Skeletal muscle satellite cell (primary cell): ENCODE results near the gene ANO3.

Experiments
- H3K27me3 ChIP-seq: 2 replicates; pipeline ENCODE4 v1.7.0; 2013; ENCODE audit warnings: low read length; ENCODE audit not compliant: control insufficient read depth, insufficient read depth
- H3K36me3 ChIP-seq: 2 replicates; pipeline ENCODE4 v1.7.0; 2013; ENCODE audit warnings: mild to moderate bottlenecking, control low read depth, low read length; ENCODE audit not compliant: insufficient read depth
- H3K4me1 ChIP-seq: 2 replicates; pipeline ENCODE4 v1.7.0; 2013; ENCODE audit warnings: low read length; ENCODE audit not compliant: control insufficient read depth, insufficient read depth
- H3K4me2 ChIP-seq: 2 replicates; pipeline ENCODE4 v1.7.0; 2013; ENCODE audit warnings: mild to moderate bottlenecking, low read length
- H3K4me3 ChIP-seq: 2 replicates; pipeline ENCODE4 v1.7.0; 2013; ENCODE audit warnings: low read length
- H3K9ac ChIP-seq: 2 replicates; pipeline ENCODE4 v1.7.0; 2013; ENCODE audit warnings: mild to moderate bottlenecking, low read depth, low read length, moderate library complexity
- H3K9me3 ChIP-seq: replicated peaks from 2 replicates; pipeline ENCODE4 v1.7.0; 2013; ENCODE audit warnings: mild to moderate bottlenecking, control low read depth, low read length

ANO3 gene

DNA sequence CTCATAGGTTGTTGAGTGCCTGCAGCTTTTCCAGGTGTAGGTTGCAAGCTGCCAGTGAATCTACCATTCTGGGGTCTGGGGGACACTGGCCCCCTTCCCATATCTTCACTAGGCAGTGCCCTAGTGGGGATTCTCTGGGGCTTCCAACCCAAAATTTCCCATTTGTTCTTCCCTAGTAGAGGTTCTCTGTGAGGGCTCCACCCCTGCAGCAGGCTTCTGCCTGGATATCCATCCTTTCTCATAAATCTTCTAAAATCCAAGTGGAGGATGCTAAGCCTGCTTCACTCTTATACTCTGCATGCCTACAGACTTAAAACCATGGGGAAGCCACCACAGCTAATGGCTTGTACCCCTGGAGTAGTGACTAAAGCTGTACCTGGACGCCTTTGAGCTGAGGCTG, 33.4 kb downstream of the ANO3 start:
- Histone ChIP-seq H3K4me3 (no peak overlapping the region), H3K36me3 (no peaks in the 10 kb centered on the region), H3K4me1 (no peaks in the 10 kb centered on the region), H3K4me2 (no peak overlapping the region), H3K9ac (no peak overlapping the region), H3K9me3 (no peaks in the 10 kb centered on the region), H3K27me3 (no peaks in the 10 kb centered on the region)

DNA sequence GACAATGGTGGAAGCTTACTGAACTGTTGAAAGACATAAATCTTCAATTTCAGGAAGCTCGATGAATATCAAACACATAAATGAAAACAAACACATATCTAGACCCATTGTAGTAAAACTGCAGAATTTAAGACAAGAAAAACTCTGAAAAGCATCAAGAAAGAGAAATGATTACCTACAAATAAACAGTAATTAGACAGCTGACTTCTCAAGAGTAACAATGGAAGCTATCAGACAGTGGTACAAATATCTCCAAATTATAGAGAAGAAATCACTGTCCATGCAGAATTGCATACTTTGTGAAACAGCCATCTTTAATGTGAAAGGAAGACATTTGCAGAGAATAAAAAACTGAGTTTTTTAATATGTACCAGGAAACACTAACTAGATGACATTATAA, 45.7 kb downstream of the ANO3 start:
- Histone ChIP-seq H3K27me3 (no peaks in the 10 kb centered on the region), H3K9ac (no peak overlapping the region), H3K4me3 (no peak overlapping the region), H3K4me2 (no peak overlapping the region), H3K36me3 (no peaks in the 10 kb centered on the region), H3K9me3 (no peaks in the 10 kb centered on the region), H3K4me1 (no peaks in the 10 kb centered on the region)

GRCh38 chr11:26399336-26399735, 67.4 kb downstream of the ANO3 start:
- no peaks in the 10 kb centered on the region for H3K9me3 ChIP-seq

GRCh38 chr11:26410706-26411366, 78.9 kb downstream of the ANO3 start:
- H3K27me3 ChIP-seq = no peaks in the 10 kb centered on the region
- H3K36me3 ChIP-seq = no peaks in the 10 kb centered on the region
- no peak overlapping the region for H3K4me3 ChIP-seq
- H3K4me1 ChIP-seq = no peaks in the 10 kb centered on the region
- no peaks in the 10 kb centered on the region for H3K9me3 ChIP-seq
- H3K4me2 ChIP-seq = no peak overlapping the region
- no peak overlapping the region for H3K9ac ChIP-seq

More at GRCh38 chr11:26399336-26399735, 67.4 kb downstream of the ANO3 start:
- H3K4me3 ChIP-seq = no peak overlapping the region
- H3K27me3 ChIP-seq = no peaks in the 10 kb centered on the region
- H3K4me1 ChIP-seq = no peaks in the 10 kb centered on the region
- H3K4me2 ChIP-seq = no peak overlapping the region
- no peaks in the 10 kb centered on the region for H3K36me3 ChIP-seq
- no peak overlapping the region for H3K9ac ChIP-seq

DNA sequence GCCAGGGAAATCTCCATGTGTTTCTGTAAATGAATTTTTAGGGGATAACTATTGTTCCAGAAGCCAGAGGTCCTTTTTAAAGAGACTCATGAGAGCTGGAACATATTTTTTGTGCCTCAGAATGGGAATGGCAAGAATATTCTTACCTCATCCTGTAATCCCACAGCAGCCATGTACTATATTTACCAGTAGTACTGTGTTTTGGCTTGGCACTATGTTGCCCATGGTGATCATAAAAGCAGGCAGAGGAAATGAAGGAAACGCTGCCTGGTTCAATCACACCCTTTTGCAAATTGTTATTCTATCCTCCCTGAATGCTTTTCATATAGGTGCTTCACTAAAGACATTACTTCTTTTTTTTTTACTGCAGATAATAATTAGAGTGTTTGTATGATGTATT, 81.0 kb downstream of the ANO3 start:
- H3K9me3 ChIP-seq = no peaks in the 10 kb centered on the region
- no peak overlapping the region for H3K9ac ChIP-seq
- H3K4me3 ChIP-seq = no peak overlapping the region

GRCh38 chr11:26418386-26418912, 86.5 kb downstream of the ANO3 start:
- Histone ChIP-seq H3K9ac (no peak overlapping the region), H3K36me3 (no peaks in the 10 kb centered on the region), H3K27me3 (no peaks in the 10 kb centered on the region), H3K4me2 (no peak overlapping the region), H3K4me1 (no peaks in the 10 kb centered on the region), H3K9me3 (no peaks in the 10 kb centered on the region), H3K4me3 (no peak overlapping the region)

More for the DNA sequence above, 81.0 kb downstream of the ANO3 start:
- Histone ChIP-seq H3K4me1 (no peaks in the 10 kb centered on the region), H3K27me3 (no peaks in the 10 kb centered on the region), H3K36me3 (no peaks in the 10 kb centered on the region), H3K4me2 (no peak overlapping the region)

DNA sequence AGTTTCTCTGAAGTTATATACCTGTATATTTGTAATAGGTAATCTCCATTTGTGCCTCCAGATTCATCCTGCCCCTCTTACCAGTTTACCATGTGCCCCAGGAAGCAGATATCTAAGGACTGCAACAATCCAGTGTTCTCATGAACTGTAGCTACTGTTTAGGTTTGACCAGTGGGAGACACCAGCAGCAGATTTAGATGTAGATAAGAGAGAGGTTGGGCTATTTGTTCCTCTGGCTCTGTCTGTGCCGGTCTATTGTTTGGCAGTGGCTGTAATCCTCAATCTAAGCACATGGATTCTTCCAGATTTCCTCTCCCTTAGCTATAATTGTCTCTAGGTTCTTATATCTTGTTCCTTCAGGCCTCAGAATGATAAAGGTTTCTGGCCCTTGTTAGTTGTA, 88.4 kb downstream of the ANO3 start:
- H3K27me3 ChIP-seq = no peaks in the 10 kb centered on the region
- no peak overlapping the region for H3K4me3 ChIP-seq
- no peaks in the 10 kb centered on the region for H3K36me3 ChIP-seq
- no peak overlapping the region for H3K4me2 ChIP-seq
- H3K9ac ChIP-seq = no peak overlapping the region
- no peaks in the 10 kb centered on the region for H3K4me1 ChIP-seq
- no peaks in the 10 kb centered on the region for H3K9me3 ChIP-seq

DNA sequence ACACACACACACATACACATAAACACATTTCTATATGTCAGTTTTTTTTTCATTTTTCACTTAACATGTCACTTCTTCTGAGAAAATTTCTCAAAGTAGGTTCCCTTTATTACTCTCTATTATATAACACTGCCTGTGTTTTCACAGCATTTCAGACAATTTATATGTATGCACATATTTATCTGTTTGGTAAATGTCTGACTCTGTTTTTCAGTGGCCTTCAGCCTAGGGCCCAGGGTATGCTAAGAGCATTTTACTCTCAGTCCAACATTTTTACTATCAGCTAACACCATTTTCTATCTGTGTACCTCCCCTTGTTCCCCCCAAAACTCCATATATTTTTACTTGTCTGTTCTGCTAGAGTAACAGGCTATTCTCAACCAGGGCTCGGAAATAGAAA, 92.3 kb downstream of the ANO3 start:
- Histone ChIP-seq H3K36me3 (no peaks in the 10 kb centered on the region), H3K9ac (no peak overlapping the region), H3K4me2 (no peak overlapping the region), H3K4me1 (no peaks in the 10 kb centered on the region), H3K9me3 (no peaks in the 10 kb centered on the region), H3K27me3 (no peaks in the 10 kb centered on the region), H3K4me3 (no peak overlapping the region)

- H3K4me1 ChIP-seq = no peaks in the 10 kb centered on the region
- no peak overlapping the region for H3K4me2 ChIP-seq
- H3K36me3 ChIP-seq = no peaks in the 10 kb centered on the region
- no peaks in the 10 kb centered on the region for H3K27me3 ChIP-seq
- H3K4me3 ChIP-seq = no peak overlapping the region
- no peak overlapping the region for H3K9ac ChIP-seq
- no peaks in the 10 kb centered on the region for H3K9me3 ChIP-seq
These were observed 107.9 kb downstream of the ANO3 start for GRCh38 chr11:26439854-26440253.

DNA sequence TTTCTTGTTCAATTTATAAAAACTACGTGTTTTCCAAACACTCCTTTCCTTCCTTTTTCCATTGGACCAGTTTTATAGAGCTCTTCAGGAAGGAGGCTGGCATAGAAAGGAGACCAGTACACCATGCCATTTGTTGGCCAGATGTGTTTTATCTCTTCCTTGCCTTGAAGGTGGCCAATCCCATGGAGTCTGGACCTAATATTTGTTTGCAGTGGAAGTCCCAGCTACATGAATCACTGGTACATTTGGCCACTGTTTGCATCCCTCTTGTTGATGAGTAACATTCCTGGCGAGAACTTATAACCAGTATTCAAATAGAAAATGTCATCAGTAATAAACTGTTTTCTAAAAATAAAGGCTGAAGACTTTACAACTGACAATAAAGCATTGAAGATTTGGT, 110.2 kb downstream of the ANO3 start:
- no peak overlapping the region for H3K4me3 ChIP-seq
- no peaks in the 10 kb centered on the region for H3K4me1 ChIP-seq
- no peak overlapping the region for H3K4me2 ChIP-seq
- no peak overlapping the region for H3K9ac ChIP-seq
- no peaks in the 10 kb centered on the region for H3K9me3 ChIP-seq
- H3K27me3 ChIP-seq = no peaks in the 10 kb centered on the region
- H3K36me3 ChIP-seq = no peaks in the 10 kb centered on the region

- Histone ChIP-seq H3K9ac (no peak overlapping the region), H3K4me3 (no peak overlapping the region), H3K27me3 (no peaks in the 10 kb centered on the region), H3K36me3 (no peaks in the 10 kb centered on the region), H3K9me3 (no peaks in the 10 kb centered on the region), H3K4me1 (no peaks in the 10 kb centered on the region), H3K4me2 (no peak overlapping the region)
These were observed 111.7 kb downstream of the ANO3 start for GRCh38 chr11:26443617-26444016.

- no peaks in the 10 kb centered on the region for H3K9me3 ChIP-seq
- H3K27me3 ChIP-seq = no peaks in the 10 kb centered on the region
- no peak overlapping the region for H3K9ac ChIP-seq
- no peak overlapping the region for H3K4me2 ChIP-seq
- H3K36me3 ChIP-seq = no peaks in the 10 kb centered on the region
- no peaks in the 10 kb centered on the region for H3K4me1 ChIP-seq
- H3K4me3 ChIP-seq = no peak overlapping the region
These were observed 125.7 kb downstream of the ANO3 start for GRCh38 chr11:26457636-26458035.
